NT2/D1 (cell line): ENCODE results near the gene ABCD2.

Source experiments
- DNase-seq: peaks from one replicate; pipeline ENCODE4 v3.0.0-alpha.2; 2011; ENCODE audit warnings: low read depth, low spot score
- H3K27me3 ChIP-seq: 2 replicates; pipeline ENCODE4 v1.6.0; 2011; ENCODE audit warnings: mild to moderate bottlenecking; ENCODE audit not compliant: insufficient read length, insufficient read depth
- H3K36me3 ChIP-seq: 2 replicates; pipeline ENCODE4 v1.6.1; 2011; ENCODE audit warnings: mild to moderate bottlenecking, low read length, mixed read lengths; ENCODE audit not compliant: insufficient read depth, insufficient read length
- H3K4me1 ChIP-seq: 2 replicates; pipeline ENCODE4 v1.5.1; 2011; ENCODE audit not compliant: insufficient read depth, insufficient read length
- H3K4me3 ChIP-seq: 2 replicates; pipeline ENCODE4 v1.5.1; 2011; ENCODE audit warnings: low read depth; ENCODE audit not compliant: insufficient read length
- H3K9ac ChIP-seq: 2 replicates; pipeline ENCODE4 v1.6.0; 2011; ENCODE audit warnings: low read depth; ENCODE audit not compliant: insufficient read length
- H3K9me3 ChIP-seq: 2 replicates; pipeline ENCODE4 v1.5.1; 2011; ENCODE audit warnings: mild to moderate bottlenecking, low read length; ENCODE audit not compliant: insufficient read depth
- SUZ12 ChIP-seq: IDR thresholded peaks from 2 replicates; pipeline ENCODE4 v1.6.1; 2011; ENCODE audit not compliant: insufficient read length, insufficient read depth; ENCODE audit errors: extremely low read depth
- YY1 ChIP-seq: IDR thresholded peaks from 2 replicates; pipeline ENCODE4 v1.6.1; 2011; ENCODE audit not compliant: insufficient read length, insufficient read depth
- ZNF274 ChIP-seq: IDR thresholded peaks from 2 replicates; pipeline ENCODE4 v1.6.1; 2011; ENCODE audit warnings: mild to moderate bottlenecking, low read depth, low read length

Gene ABCD2

GRCh38 chr12:39502726-39503125 is 116.9 kb downstream of the ABCD2 start:
- Histone ChIP-seq H3K4me3 (no peak overlapping the region), H3K36me3 (no peaks in the 10 kb centered on the region), H3K4me1 (peaks cover 2% of the 10 kb centered on the region), H3K27me3 (no peaks in the 10 kb centered on the region), H3K9ac (no peak overlapping the region), H3K9me3 (peaks cover 7% of the 10 kb centered on the region; the same call in 1 of the 2 replicates)
- TF ChIP-seq ZNF274 (no peak), SUZ12 (no peak), YY1 (no peak)
- peak; percentile 56 for DNase-seq
